ENCODE measurements around the gene NPPA. TPM values are rescaled to one million over a fixed set of nuclear protein-coding genes. Genes with fewer than 3 reads are reported as not detected.

Gene NPPA
- total RNA-seq, 1 donor from 2014 or later = not detected

- no peak for DNase-seq (ENCODE audit: low spot score)
- peaks cover 11% of the 10 kb centered on the region for H3K27me3 Mint-ChIP-seq (ENCODE audit: unreplicated experiment)
- H3K27ac Mint-ChIP-seq (ENCODE audit: unreplicated experiment) = no peak overlapping the region
- no peak for TF ChIP-seq CTCF (IDR thresholded peaks at IDR 0.05; ENCODE audit: unreplicated experiment)
- no peak overlapping the region for H3K4me3 Mint-ChIP-seq (ENCODE audit: unreplicated experiment)
- H3K9me3 Mint-ChIP-seq (ENCODE audit: unreplicated experiment) = no peaks in the 10 kb centered on the region
- peaks cover 46% of the 10 kb centered on the region for H3K36me3 Mint-ChIP-seq (ENCODE audit: low read depth, unreplicated experiment)
- H3K4me1 Mint-ChIP-seq (ENCODE audit: unreplicated experiment) = no peaks in the 10 kb centered on the region
Observed at GRCh38 chr1:11833497-11833896, 14.1 kb downstream of the NPPA start.

- TF ChIP-seq CTCF (IDR thresholded peaks at IDR 0.05; ENCODE audit: unreplicated experiment) = no peak
- Mint-ChIP-seq H3K9me3 (ENCODE audit: unreplicated experiment) (no peaks in the 10 kb centered on the region), H3K27me3 (ENCODE audit: unreplicated experiment) (peaks cover 9% of the 10 kb centered on the region), H3K4me1 (ENCODE audit: unreplicated experiment) (no peaks in the 10 kb centered on the region), H3K36me3 (ENCODE audit: low read depth, unreplicated experiment) (peaks cover 47% of the 10 kb centered on the region), H3K4me3 (ENCODE audit: unreplicated experiment) (no peak overlapping the region), H3K27ac (ENCODE audit: unreplicated experiment) (no peak overlapping the region)
- no peak for DNase-seq (ENCODE audit: low spot score)
Observed at GRCh38 chr1:11831945-11832725, 15.4 kb downstream of the NPPA start.

GRCh38 chr1:11828511-11828910 lies 19.1 kb downstream of the NPPA start:
- no peaks in the 10 kb centered on the region for H3K4me1 Mint-ChIP-seq (ENCODE audit: unreplicated experiment)
- DNase-seq (ENCODE audit: low spot score) = no peak
- peaks cover 46% of the 10 kb centered on the region for H3K36me3 Mint-ChIP-seq (ENCODE audit: low read depth, unreplicated experiment)
- no peaks in the 10 kb centered on the region for H3K9me3 Mint-ChIP-seq (ENCODE audit: unreplicated experiment)
- H3K27ac Mint-ChIP-seq (ENCODE audit: unreplicated experiment) = no peak overlapping the region
- no peak for TF ChIP-seq CTCF (IDR thresholded peaks at IDR 0.05; ENCODE audit: unreplicated experiment)
- peaks cover 5% of the 10 kb centered on the region for H3K27me3 Mint-ChIP-seq (ENCODE audit: unreplicated experiment)
- no peak overlapping the region for H3K4me3 Mint-ChIP-seq (ENCODE audit: unreplicated experiment)

GRCh38 chr1:11826946-11827345 lies 20.6 kb downstream of the NPPA start:
- no peaks in the 10 kb centered on the region for H3K4me1 Mint-ChIP-seq (ENCODE audit: unreplicated experiment)
- no peak overlapping the region for H3K27ac Mint-ChIP-seq (ENCODE audit: unreplicated experiment)
- DNase-seq (ENCODE audit: low spot score) = no peak
- H3K36me3 Mint-ChIP-seq (ENCODE audit: low read depth, unreplicated experiment) = peaks cover 42% of the 10 kb centered on the region
- no peak for TF ChIP-seq CTCF (IDR thresholded peaks at IDR 0.05; ENCODE audit: unreplicated experiment)
- no peak overlapping the region for H3K4me3 Mint-ChIP-seq (ENCODE audit: unreplicated experiment)
- no peaks in the 10 kb centered on the region for H3K9me3 Mint-ChIP-seq (ENCODE audit: unreplicated experiment)
- H3K27me3 Mint-ChIP-seq (ENCODE audit: unreplicated experiment) = peaks cover 3% of the 10 kb centered on the region

GRCh38 chr1:11825131-11825530 lies 22.5 kb downstream of the NPPA start:
- H3K4me3 Mint-ChIP-seq (ENCODE audit: unreplicated experiment) = no peak overlapping the region
- H3K27me3 Mint-ChIP-seq (ENCODE audit: unreplicated experiment) = peaks cover 3% of the 10 kb centered on the region
- peaks cover 4% of the 10 kb centered on the region for H3K4me1 Mint-ChIP-seq (ENCODE audit: unreplicated experiment)
- H3K27ac Mint-ChIP-seq (ENCODE audit: unreplicated experiment) = no peak overlapping the region
- peaks cover 44% of the 10 kb centered on the region for H3K36me3 Mint-ChIP-seq (ENCODE audit: low read depth, unreplicated experiment)
- DNase-seq (ENCODE audit: low spot score) = no peak
- TF ChIP-seq CTCF (IDR thresholded peaks at IDR 0.05; ENCODE audit: unreplicated experiment) = no peak
- no peaks in the 10 kb centered on the region for H3K9me3 Mint-ChIP-seq (ENCODE audit: unreplicated experiment)
